NCI-H2029 (cell line): Measurements from ENCODE around the gene AQP12A.

Source experiments
- DNase-seq: peaks from one replicate; lab custom pipeline; 2025; lab: John Stamatoyannopoulos, UW

Gene AQP12A

GRCh38 chr2:240722796-240723735 lies 31.4 kb downstream of the AQP12A start:
- DNase-seq, result no peak

GRCh38 chr2:240723851-240724250 lies 32.2 kb downstream of the AQP12A start:
- no peak for DNase-seq

GRCh38 chr2:240724431-240724830 lies 32.8 kb downstream of the AQP12A start:
- DNase-seq, result no peak

- DNase-seq, result no peak
Observed at GRCh38 chr2:240725266-240725665, 33.6 kb downstream of the AQP12A start.

GRCh38 chr2:240725671-240726070 lies 34.0 kb downstream of the AQP12A start:
- DNase-seq, result peak; percentile 77

- no peak for DNase-seq
Observed at GRCh38 chr2:240726876-240727275, 35.2 kb downstream of the AQP12A start.

DNA sequence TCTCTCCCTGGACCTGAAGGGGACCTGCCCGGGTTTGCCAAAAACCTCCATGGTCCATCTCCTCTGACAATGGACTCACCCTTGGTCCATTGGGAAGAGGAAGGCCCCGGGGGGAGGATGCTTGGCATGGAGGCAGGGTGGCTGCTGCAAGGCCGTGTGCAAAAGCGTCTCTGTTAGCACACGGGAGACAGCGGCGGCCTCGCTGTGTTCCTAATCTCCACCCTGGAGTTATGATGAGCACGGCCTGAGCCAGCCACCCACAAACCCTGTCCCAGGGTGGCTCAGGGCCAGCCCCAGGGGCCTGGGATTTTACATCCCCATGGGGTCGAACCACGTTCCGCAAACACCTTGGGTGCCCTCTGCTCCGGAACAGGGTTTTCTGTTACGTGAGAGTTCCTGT lies 35.8 kb downstream of the AQP12A start:
- no peak for DNase-seq

- no peak for DNase-seq
Observed at GRCh38 chr2:240727913-240728312, 36.2 kb downstream of the AQP12A start.

GRCh38 chr2:240728361-240728760 lies 36.7 kb downstream of the AQP12A start:
- DNase-seq, result no peak

- no peak for DNase-seq
Observed at GRCh38 chr2:240728827-240729226, 37.2 kb downstream of the AQP12A start.

DNA sequence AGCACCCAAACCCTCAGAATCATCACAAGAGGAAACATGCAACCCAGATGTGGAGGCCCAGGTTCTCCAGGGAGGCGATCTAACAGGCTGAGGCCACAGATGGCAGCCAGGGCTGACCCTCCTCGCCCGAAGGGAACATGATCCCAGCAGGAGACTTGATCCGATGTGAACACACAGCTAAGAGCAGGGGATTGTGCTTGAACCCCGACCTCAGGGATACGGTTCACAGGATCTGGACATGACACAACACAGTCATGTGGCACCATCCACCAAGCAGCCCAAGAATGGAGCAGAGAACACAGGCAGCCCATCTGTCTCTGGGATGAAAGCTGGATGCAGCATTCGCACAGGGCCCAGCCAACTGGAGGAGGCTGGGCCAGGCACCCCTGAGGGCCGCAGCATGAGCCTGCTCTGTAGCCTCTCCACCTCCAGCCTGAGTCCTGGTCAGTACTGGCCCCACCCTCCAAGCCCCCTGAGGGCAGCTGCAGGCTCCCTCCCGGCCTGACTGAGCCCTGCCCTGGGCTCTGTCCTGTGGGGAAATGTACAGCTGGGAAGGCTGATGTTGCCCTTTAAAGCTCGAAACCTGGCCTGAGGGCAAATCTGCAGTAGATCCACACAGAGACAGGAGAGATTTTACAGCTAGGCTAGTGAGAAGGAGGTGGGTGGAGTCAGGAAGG lies 39.0 kb downstream of the AQP12A start:
- no peak for DNase-seq

- no peak for DNase-seq
Observed at GRCh38 chr2:240731178-240731545, 39.5 kb downstream of the AQP12A start.

DNA sequence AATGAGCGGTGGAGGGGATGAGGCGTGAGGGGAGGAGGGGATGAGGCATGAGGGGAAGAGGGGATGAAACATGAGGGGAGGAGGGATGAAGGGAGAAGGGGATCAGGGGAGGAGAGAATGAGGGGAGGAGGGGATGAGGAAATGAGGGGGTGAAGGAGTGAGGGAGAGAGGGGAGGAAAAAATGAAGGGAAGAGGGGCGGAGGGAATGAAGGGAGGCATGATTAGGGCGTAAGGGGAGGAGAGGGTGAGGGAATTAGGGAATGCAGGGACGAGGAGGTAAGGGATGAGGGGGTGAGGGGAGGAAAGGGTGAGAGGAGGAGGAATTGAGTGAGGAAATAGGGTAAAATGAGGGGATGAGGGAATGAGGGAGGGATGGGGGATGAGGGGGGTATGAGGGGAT lies 40.5 kb downstream of the AQP12A start:
- no peak for DNase-seq

DNA sequence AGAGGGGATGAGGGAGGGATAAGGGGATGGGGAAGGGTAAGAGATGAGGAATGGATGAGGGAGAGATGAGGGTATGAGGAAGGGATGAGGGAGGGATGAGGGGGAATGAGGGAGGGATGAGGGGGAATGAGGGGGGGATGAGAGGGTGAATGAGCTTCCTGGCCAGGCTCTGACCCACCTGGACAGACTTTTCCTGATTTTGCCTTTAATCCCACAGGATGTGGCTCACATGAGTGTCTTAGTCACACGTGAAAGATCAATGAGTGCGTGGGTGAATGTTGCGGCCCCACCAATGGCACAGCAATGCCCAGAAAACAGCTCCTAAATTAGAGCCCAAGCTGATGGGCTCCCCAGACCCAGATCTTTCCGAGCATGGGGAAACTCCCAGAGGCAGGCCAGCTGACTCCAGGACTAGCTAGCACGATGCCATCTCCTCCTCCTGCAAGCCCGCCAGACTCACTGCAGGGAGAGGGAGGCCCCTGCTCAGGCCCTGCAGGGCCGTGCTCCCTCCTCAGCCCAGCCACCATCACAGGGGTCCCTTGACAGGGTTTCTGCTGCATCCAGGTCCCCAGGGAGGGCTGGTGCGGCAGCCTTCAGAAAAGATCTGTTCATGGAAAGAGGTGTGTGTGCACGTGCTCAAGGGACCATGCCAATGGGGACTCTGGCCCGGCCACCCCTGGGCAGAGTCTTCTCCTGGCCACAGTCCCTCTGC lies 41.4 kb downstream of the AQP12A start:
- DNase-seq, result no peak

GRCh38 chr2:240733803-240734495 lies 42.3 kb downstream of the AQP12A start:
- DNase-seq, result no peak

DNA sequence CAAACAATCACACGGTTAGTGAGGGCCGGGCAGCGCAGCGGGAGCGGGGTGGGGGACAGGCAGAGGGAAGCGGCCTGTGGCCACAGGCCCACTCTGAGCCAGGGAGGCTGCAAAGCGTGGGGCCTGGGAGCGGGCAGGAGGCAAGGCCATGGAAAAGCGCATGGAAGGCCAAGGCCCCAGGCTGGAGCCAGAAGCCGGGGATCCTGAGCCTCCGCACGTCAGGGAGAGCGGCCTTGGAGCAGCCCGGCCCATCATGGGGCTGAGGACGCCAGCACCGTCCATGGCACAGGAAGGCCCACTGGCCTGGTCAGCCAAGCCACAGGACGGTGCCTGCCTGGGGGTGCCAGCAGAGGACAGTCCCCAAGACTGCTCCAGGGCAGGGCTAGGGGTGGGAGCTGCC lies 43.1 kb downstream of the AQP12A start:
- no peak for DNase-seq

DNA sequence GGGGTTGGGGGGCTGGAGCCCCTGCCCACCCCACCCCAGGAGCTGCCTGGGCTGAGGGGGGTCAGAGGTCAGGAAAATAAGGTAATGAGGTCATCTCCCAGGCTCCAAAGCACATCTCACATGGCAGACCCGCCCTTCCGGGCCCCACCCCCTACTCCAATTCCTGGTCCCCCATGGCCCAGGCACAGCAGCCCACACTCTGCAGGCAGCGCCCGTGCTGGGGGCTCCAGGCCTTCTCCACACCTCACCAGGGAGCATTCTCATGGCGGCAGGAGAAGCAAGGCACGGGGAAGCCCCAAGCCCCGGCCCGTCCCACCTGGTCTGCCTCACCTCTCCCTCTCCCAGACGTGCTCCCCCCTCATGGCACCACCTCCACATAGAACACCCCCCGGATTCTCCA lies 43.8 kb downstream of the AQP12A start:
- DNase-seq, result no peak

GRCh38 chr2:240736281-240737250 lies 44.9 kb downstream of the AQP12A start:
- DNase-seq, result no peak

- DNase-seq, result no peak
Observed at GRCh38 chr2:240737512-240737911, 45.8 kb downstream of the AQP12A start.

- DNase-seq, result no peak
Observed at GRCh38 chr2:240737958-240738357, 46.3 kb downstream of the AQP12A start.

GRCh38 chr2:240739797-240740196 lies 48.1 kb downstream of the AQP12A start:
- no peak for DNase-seq
